ENCODE results near the gene PTGER4. TPM values are rescaled to one million over a fixed set of nuclear protein-coding genes. Genes with fewer than 3 reads are reported as not detected.

Gene PTGER4
- total RNA-seq, 2 experiments from 2014 or later, result 45.7 to 46.8 TPM

Other genes with a start within 250 kb of the PTGER4 start
- 10 to 100 TPM; 16.2 to 16.8 TPM for gene TTC33, start 76.0 kb downstream of the PTGER4 start, total RNA-seq
- 10 to 100 TPM; 71.3 to 84.1 TPM for gene PRKAA1, start 118.5 kb downstream of the PTGER4 start, total RNA-seq
- gene RPL37, start 155.3 kb downstream of the PTGER4 start, total RNA-seq, result 1,000 to 10,000 TPM; 1,565 to 1,761 TPM
- gene CARD6, start 161.5 kb downstream of the PTGER4 start, total RNA-seq, result 1 to 10 TPM; 5.0 to 5.2 TPM
- gene C7, start 229.6 kb downstream of the PTGER4 start, total RNA-seq, result not detected